Osteocyte (in vitro differentiated cells): ENCODE data around the gene EMC10. TPM values are rescaled to one million over a fixed set of nuclear protein-coding genes. Genes with fewer than 3 reads are reported as not detected.

Experiments
- DNase-seq: peaks from one replicate; pipeline ENCODE4 v3.0.0; 2021; ENCODE audit warnings: mixed read lengths; ENCODE audit not compliant: unreplicated experiment; ENCODE audit errors: extremely low spot score
- H3K27ac Mint-ChIP-seq: one replicate; pipeline ENCODE4 v1.8.0; 2021; ENCODE audit warnings: mild to moderate bottlenecking, mixed read lengths; ENCODE audit not compliant: unreplicated experiment
- H3K27me3 Mint-ChIP-seq: one replicate; pipeline ENCODE4 v1.8.0; 2021; ENCODE audit warnings: mixed read lengths; ENCODE audit not compliant: unreplicated experiment
- H3K36me3 Mint-ChIP-seq: one replicate; pipeline ENCODE4 v1.8.0; 2021; ENCODE audit warnings: mixed read lengths; ENCODE audit not compliant: unreplicated experiment
- H3K4me1 Mint-ChIP-seq: one replicate; pipeline ENCODE4 v1.8.0; 2021; ENCODE audit warnings: mixed read lengths; ENCODE audit not compliant: unreplicated experiment
- H3K4me3 Mint-ChIP-seq: one replicate; pipeline ENCODE4 v1.8.0; 2021; ENCODE audit warnings: mild to moderate bottlenecking, moderate library complexity, mixed read lengths; ENCODE audit not compliant: unreplicated experiment
- H3K9me3 Mint-ChIP-seq: one replicate; pipeline ENCODE4 v1.8.0; 2021; ENCODE audit warnings: mixed read lengths; ENCODE audit not compliant: unreplicated experiment
- CTCF ChIP-seq: fragments of 200-600 bp; sonication (generic); IDR thresholded peaks from 2 replicates; pipeline ENCODE4 v1.5.0; 2021; ENCODE audit warnings: antibody characterized with exemption, mild to moderate bottlenecking, moderate library complexity
- total RNA-seq: library from RNA; stranded (reverse); gene quantifications from 2 replicates; pipeline ENCODE4 v1.2.1, GENCODE V29; 2021

The EMC10 gene
- total RNA-seq, 1 donor from 2014 or later, result 172 TPM

GRCh38 chr19:50512112-50512998 is 36.0 kb downstream of the EMC10 start:
- no peak for DNase-seq
- H3K27me3 Mint-ChIP-seq, result no peaks in the 10 kb centered on the region

GRCh38 chr19:50512999-50513745 is 36.9 kb downstream of the EMC10 start:
- no peak for TF ChIP-seq CTCF
- Mint-ChIP-seq H3K4me3 (peak overlapping the region; percentile 45), H3K36me3 (no peaks in the 10 kb centered on the region), H3K9me3 (no peaks in the 10 kb centered on the region), H3K27ac (no peak overlapping the region), H3K27me3 (no peaks in the 10 kb centered on the region), H3K4me1 (peaks cover 21% of the 10 kb centered on the region)
- no peak for DNase-seq

More at GRCh38 chr19:50512112-50512998, 36.0 kb downstream of the EMC10 start:
- peaks cover 21% of the 10 kb centered on the region for H3K4me1 Mint-ChIP-seq
- H3K4me3 Mint-ChIP-seq, result peak overlapping the region; percentile 14
- TF ChIP-seq CTCF, result no peak
- no peaks in the 10 kb centered on the region for H3K9me3 Mint-ChIP-seq
- no peaks in the 10 kb centered on the region for H3K36me3 Mint-ChIP-seq
- H3K27ac Mint-ChIP-seq, result no peak overlapping the region

- no peak for TF ChIP-seq CTCF
- peaks cover 19% of the 10 kb centered on the region for H3K4me1 Mint-ChIP-seq
- no peaks in the 10 kb centered on the region for H3K9me3 Mint-ChIP-seq
- H3K27me3 Mint-ChIP-seq, result no peaks in the 10 kb centered on the region
- no peaks in the 10 kb centered on the region for H3K36me3 Mint-ChIP-seq
- peak within 1 kb of the TSS; percentile 45 for H3K4me3 Mint-ChIP-seq
- no peak for DNase-seq
- H3K27ac Mint-ChIP-seq, result no peak within 1 kb of the TSS
These were observed 37.5 kb downstream of the EMC10 start, which contains the start of gene ASPDH for GRCh38 chr19:50513746-50514345. ASPDH (minus strand) TSS chr19:50513913; CDS start chr19:50513823, 90 bp downstream.

- Mint-ChIP-seq H3K4me1 (peaks cover 15% of the 10 kb centered on the region), H3K4me3 (no peak overlapping the region), H3K27me3 (no peaks in the 10 kb centered on the region), H3K9me3 (no peaks in the 10 kb centered on the region), H3K36me3 (no peaks in the 10 kb centered on the region), H3K27ac (no peak overlapping the region)
- DNase-seq, result no peak
- no peak for TF ChIP-seq CTCF
These were observed 38.2 kb downstream of the EMC10 start for GRCh38 chr19:50514346-50515167.
